Panc1 (cell line): Measurements from ENCODE around the gene ARHGEF26. TPM values are rescaled to one million over a fixed set of nuclear protein-coding genes. Genes with fewer than 3 reads are reported as not detected.

Source experiments
- ATAC-seq: fragments of 200-7000 bp; cut with Tn5 transposase; 2 replicates; pipeline ENCODE4 v1.9.1; 2020; ENCODE audit warnings: mild to moderate bottlenecking, moderate library complexity
- BruUV-seq: library from RNA; stranded (reverse); fragments of 400-500 nt; replicated peaks from 2 replicates; lab custom pipeline; 2021; lab: Mats Ljungman, UMichigan
- CTCF ChIA-PET: fragments of 300-600 bp; sonication (Branson Sonifier 250); formaldehyde crosslinking; loops from one replicate; lab custom pipeline; 2022; ENCODE audit warnings: antibody characterized with exemption; lab: Charles Lee
- POLR2A ChIA-PET: fragments of 300-600 bp; sonication (Branson Sonifier 250); formaldehyde crosslinking; loops from one replicate; lab custom pipeline; 2022; ENCODE audit warnings: antibody characterized with exemption; lab: Charles Lee
- DNase-seq: peaks from one replicate; pipeline ENCODE4 v3.0.0-alpha.2; 2010; ENCODE audit warnings: low read depth, low spot score
- H3K27ac ChIP-seq: 2 replicates; pipeline ENCODE4 v1.5.1; 2011; ENCODE audit warnings: mild to moderate bottlenecking, low read length, inconsistent platforms
- H3K27me3 ChIP-seq: fragments of 200-500 bp; sonication (Bioruptor generic); 2 replicates; pipeline ENCODE4 v1.6.0; 2014; ENCODE audit warnings: low read length, inconsistent platforms; ENCODE audit not compliant: control insufficient read depth, insufficient read depth
- H3K36me3 ChIP-seq: fragments of 200-500 bp; sonication (Bioruptor generic); 2 replicates; pipeline ENCODE4 v1.5.1; 2014; ENCODE audit warnings: inconsistent platforms, mild to moderate bottlenecking, low read length, moderate library complexity; ENCODE audit not compliant: control insufficient read depth, insufficient read depth
- H3K4me1 ChIP-seq: 2 replicates; pipeline ENCODE4 v1.5.1; 2011; ENCODE audit warnings: inconsistent platforms, mild to moderate bottlenecking, low read length, moderate library complexity; ENCODE audit not compliant: control insufficient read depth, insufficient read depth
- H3K4me3 ChIP-seq, 2 experiments: 2 replicates each; pipeline ENCODE4 v1.5.1; 2011 to 2012; ENCODE audit warnings: low read depth in 2 of 2, low read length in 2 of 2, mild to moderate bottlenecking in 2 of 2, inconsistent platforms in 1 of 2, moderate library complexity in 1 of 2
- H3K9me3 ChIP-seq: fragments of 200-500 bp; sonication (Bioruptor generic); 2 replicates; pipeline ENCODE4 v1.5.1; 2014; ENCODE audit warnings: low read depth, mild to moderate bottlenecking, inconsistent platforms, low read length, moderate library complexity; ENCODE audit not compliant: control insufficient read depth, insufficient read depth
- POLR2AphosphoS5 ChIP-seq: IDR thresholded peaks from 2 replicates; pipeline ENCODE4 v1.6.1; 2012; ENCODE audit warnings: mild to moderate bottlenecking, low read depth, low read length, moderate library complexity
- REST ChIP-seq, 2 experiments: IDR thresholded peaks; 2 replicates each; pipeline ENCODE4 v1.6.1; 2011 to 2012; ENCODE audit warnings: low read depth in 2 of 2, control low read depth in 1 of 2, low read length in 1 of 2, mild to moderate bottlenecking in 1 of 2, moderate library complexity in 1 of 2; ENCODE audit not compliant: insufficient read depth in 1 of 2
- SIN3A ChIP-seq: IDR thresholded peaks from 2 replicates; pipeline ENCODE4 v1.6.1; 2012; ENCODE audit warnings: low read depth, mild to moderate bottlenecking, low read length, moderate library complexity, borderline replicate concordance; ENCODE audit not compliant: insufficient read depth
- TCF7L2 ChIP-seq: IDR thresholded peaks from 2 replicates; pipeline ENCODE4 v1.6.1; 2011; ENCODE audit warnings: mild to moderate bottlenecking, low read depth, low read length, inconsistent platforms
- in situ Hi-C: cut with HindIII; loops from 2 replicates; pipeline ENCODE4 v1.10.0; 2016; ENCODE audit warnings: low sequenced_read_pairs, low pct_unique_long_range_greater_than_20kb
- intact Hi-C: fragments of 100-400 bp; cut with micrococcal nuclease; formaldehyde crosslinking; loops from one replicate; pipeline ENCODE4 v1.10.0; 2022; ENCODE audit not compliant: unreplicated experiment
- total RNA-seq: library from RNA; stranded (reverse); gene quantifications from one replicate; pipeline ENCODE4 v1.2.1, GENCODE V29; 2021; ENCODE audit not compliant: unreplicated experiment
- TF ChIP-seq, protein P1 (sequence below): fragments of 450-650 bp; IDR thresholded peaks from 2 replicates; pipeline ENCODE4 v1.5.1; 2017; ENCODE audit warnings: mild to moderate bottlenecking

ARHGEF26 gene
- total RNA-seq, 1 experiment from 2014 or later, result 2.0 TPM

- no peak overlapping the region for H3K4me3 ChIP-seq
- ATAC-seq (no peak), DNase-seq (no peak)
- intact Hi-C loops, result no loop called here
- no peaks in the 10 kb centered on the region for H3K4me1 ChIP-seq
- no peak for TF ChIP-seq SIN3A
- no peak for TF ChIP-seq POLR2AphosphoS5
- TF ChIP-seq, protein P1, sequence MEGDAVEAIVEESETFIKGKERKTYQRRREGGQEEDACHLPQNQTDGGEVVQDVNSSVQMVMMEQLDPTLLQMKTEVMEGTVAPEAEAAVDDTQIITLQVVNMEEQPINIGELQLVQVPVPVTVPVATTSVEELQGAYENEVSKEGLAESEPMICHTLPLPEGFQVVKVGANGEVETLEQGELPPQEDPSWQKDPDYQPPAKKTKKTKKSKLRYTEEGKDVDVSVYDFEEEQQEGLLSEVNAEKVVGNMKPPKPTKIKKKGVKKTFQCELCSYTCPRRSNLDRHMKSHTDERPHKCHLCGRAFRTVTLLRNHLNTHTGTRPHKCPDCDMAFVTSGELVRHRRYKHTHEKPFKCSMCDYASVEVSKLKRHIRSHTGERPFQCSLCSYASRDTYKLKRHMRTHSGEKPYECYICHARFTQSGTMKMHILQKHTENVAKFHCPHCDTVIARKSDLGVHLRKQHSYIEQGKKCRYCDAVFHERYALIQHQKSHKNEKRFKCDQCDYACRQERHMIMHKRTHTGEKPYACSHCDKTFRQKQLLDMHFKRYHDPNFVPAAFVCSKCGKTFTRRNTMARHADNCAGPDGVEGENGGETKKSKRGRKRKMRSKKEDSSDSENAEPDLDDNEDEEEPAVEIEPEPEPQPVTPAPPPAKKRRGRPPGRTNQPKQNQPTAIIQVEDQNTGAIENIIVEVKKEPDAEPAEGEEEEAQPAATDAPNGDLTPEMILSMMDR, result no peak
- no peak for TF ChIP-seq TCF7L2
- no peak for TF ChIP-seq REST (IDR thresholded peaks at IDR 0.05; ENCODE audit: insufficient read depth in 1 of 2, low read depth in 2 of 2, low read length in 1 of 2)
- H3K36me3 ChIP-seq, result no peaks in the 10 kb centered on the region
- ChIA-PET CTCF (no interaction called here), POLR2A (no interaction called here)
- no peak overlapping the region for H3K27ac ChIP-seq
- no peaks in the 10 kb centered on the region for H3K27me3 ChIP-seq
- in situ Hi-C loops, result no loop called here
- no TSS peak for BruUV-seq
- no peaks in the 10 kb centered on the region for H3K9me3 ChIP-seq
These were observed 21.4 kb downstream of the ARHGEF26 start for GRCh38 chr3:154142608-154143007.

DNA sequence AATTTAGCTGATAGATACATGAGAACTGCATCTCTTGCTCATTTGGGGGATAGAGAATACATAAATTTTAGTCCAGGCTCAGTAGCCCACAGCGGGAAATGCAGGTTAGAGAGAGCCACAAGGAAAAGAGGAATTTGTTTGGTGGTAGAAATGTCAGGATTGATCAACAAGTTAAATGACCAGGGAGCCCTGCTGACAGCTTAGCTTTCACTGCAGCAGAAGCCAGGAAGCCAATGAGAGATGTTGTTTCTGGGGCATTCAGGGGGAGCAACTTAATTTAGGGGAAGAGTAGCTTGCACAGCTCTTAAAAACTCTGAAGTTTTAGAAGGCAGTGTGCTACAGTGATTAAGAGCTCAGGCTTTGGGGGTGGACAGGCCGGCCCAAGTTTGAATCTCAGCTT is 22.7 kb downstream of the ARHGEF26 start:
- intact Hi-C loops, result no loop called here

More for the DNA sequence above, 22.7 kb downstream of the ARHGEF26 start:
- CTCF ChIA-PET, result no interaction called here
- Histone ChIP-seq H3K4me3 (no peak overlapping the region), H3K27me3 (no peaks in the 10 kb centered on the region), H3K4me1 (no peaks in the 10 kb centered on the region), H3K9me3 (no peaks in the 10 kb centered on the region), H3K36me3 (no peaks in the 10 kb centered on the region), H3K27ac (no peak overlapping the region)
- DNase-seq, result no peak
- TF ChIP-seq TCF7L2 (no peak), SIN3A (no peak), REST (IDR thresholded peaks at IDR 0.05; ENCODE audit: insufficient read depth in 1 of 2, low read depth in 2 of 2, low read length in 1 of 2) (no peak), POLR2AphosphoS5 (no peak)
- TF ChIP-seq, protein P1, result no peak
- in situ Hi-C loops, result no loop called here
- POLR2A ChIA-PET, result no interaction called here
- no peak for ATAC-seq
- no TSS peak for BruUV-seq
